IMR-90 (cell line): Measurements from ENCODE around the gene CD2AP. TPM values are rescaled to one million over a fixed set of nuclear protein-coding genes. Genes with fewer than 3 reads are reported as not detected.

Experiments used
- ATAC-seq: fragments of 200-7000 bp; cut with Tn5 transposase; 2 replicates; pipeline ENCODE4 v1.9.1; 2020; ENCODE audit warnings: low read depth, mild to moderate bottlenecking, moderate library complexity
- BruUV-seq: library from RNA; stranded (reverse); fragments of 400-500 nt; replicated peaks from 2 replicates; lab custom pipeline; 2021; lab: Mats Ljungman, UMichigan
- CTCF ChIA-PET: fragments of 300-600 bp; formaldehyde crosslinking; extraction: SDS; loops from one replicate; lab custom pipeline; 2021; ENCODE audit warnings: antibody characterized with exemption; lab: Yijun Ruan, JAX
- POLR2A ChIA-PET: fragments of 300-600 bp; sonication (Branson Sonifier 250); formaldehyde crosslinking; loops from one replicate; lab custom pipeline; 2022; ENCODE audit warnings: antibody characterized with exemption; ENCODE audit not compliant: unreplicated experiment; lab: Charles Lee
- DNase-seq: peaks from one replicate; pipeline ENCODE4 v3.0.0; 2013
- H2AFZ ChIP-seq: replicated peaks from 2 replicates; pipeline ENCODE3; 2013; ENCODE audit warnings: low read length, mild to moderate bottlenecking; ENCODE audit not compliant: poor library complexity
- H2AK5ac ChIP-seq: 2 replicates; pipeline ENCODE4 v1.6.1; 2013; ENCODE audit warnings: low read depth, low read length, inconsistent platforms
- H2AK9ac ChIP-seq: replicated peaks from 2 replicates; pipeline ENCODE3; 2013; ENCODE audit warnings: mild to moderate bottlenecking, low read depth, low read length, moderate library complexity; ENCODE audit not compliant: poor library complexity
- H2BK120ac ChIP-seq: 2 replicates; pipeline ENCODE4 v1.6.1; 2013; ENCODE audit warnings: low read depth, low read length, inconsistent platforms
- H2BK15ac ChIP-seq: 3 replicates; pipeline ENCODE4 v1.6.1; 2013; ENCODE audit warnings: low read depth, low read length, inconsistent platforms
- H2BK20ac ChIP-seq: 2 replicates; pipeline ENCODE4 v1.6.1; 2013; ENCODE audit warnings: low read depth, mild to moderate bottlenecking, inconsistent platforms, low read length, moderate library complexity
- H2BK5ac ChIP-seq: 2 replicates; pipeline ENCODE4 v1.6.1; 2013; ENCODE audit warnings: mild to moderate bottlenecking, low read depth, low read length, inconsistent platforms; ENCODE audit not compliant: poor library complexity, severe bottlenecking
- H3K14ac ChIP-seq: replicated peaks from 2 replicates; pipeline ENCODE4 v1.6.1; 2013; ENCODE audit warnings: low read depth, low read length, inconsistent platforms
- H3K18ac ChIP-seq: 2 replicates; pipeline ENCODE4 v1.6.1; 2013; ENCODE audit warnings: low read depth, low read length, control low read depth
- H3K23ac ChIP-seq: 2 replicates; pipeline ENCODE4 v1.6.1; 2013; ENCODE audit warnings: low read depth, low read length, inconsistent platforms
- H3K27ac ChIP-seq: 2 replicates; pipeline ENCODE4 v1.5.1; 2013; ENCODE audit warnings: mild to moderate bottlenecking, control low read depth, low read length; ENCODE audit not compliant: insufficient read depth
- H3K27me3 ChIP-seq: 2 replicates; pipeline ENCODE4 v1.6.1; 2013; ENCODE audit warnings: low read length; ENCODE audit not compliant: control insufficient read depth, insufficient read depth
- H3K36me3 ChIP-seq: 2 replicates; pipeline ENCODE4 v1.6.1; 2013; ENCODE audit warnings: low read length, mixed read lengths; ENCODE audit not compliant: control insufficient read depth, insufficient read depth
- H3K4ac ChIP-seq: 2 replicates; pipeline ENCODE4 v1.6.1; 2013; ENCODE audit warnings: low read depth, low read length, inconsistent platforms
- H3K4me1 ChIP-seq: 2 replicates; pipeline ENCODE4 v1.6.1; 2013; ENCODE audit warnings: low read length, mixed read lengths; ENCODE audit not compliant: control insufficient read depth, insufficient read depth
- H3K4me2 ChIP-seq: 2 replicates; pipeline ENCODE4 v1.6.1; 2013; ENCODE audit warnings: low read depth, mild to moderate bottlenecking, control low read depth, low read length, moderate library complexity
- H3K4me3 ChIP-seq: 2 replicates; pipeline ENCODE4 v1.5.1; 2013; ENCODE audit warnings: low read depth, mild to moderate bottlenecking, control low read depth, low read length, moderate library complexity; ENCODE audit not compliant: insufficient read depth
- H3K56ac ChIP-seq: 2 replicates; pipeline ENCODE4 v1.6.1; 2013; ENCODE audit warnings: low read length, inconsistent platforms; ENCODE audit not compliant: insufficient read depth; ENCODE audit errors: extremely low read depth
- H3K79me1 ChIP-seq, 2 experiments: 2 replicates each; pipeline ENCODE4 v1.6.1; 2013; ENCODE audit warnings: low read length in 2 of 2, inconsistent platforms in 1 of 2, low read depth in 1 of 2
- H3K9ac ChIP-seq: 2 replicates; pipeline ENCODE4 v1.6.1; 2013; ENCODE audit warnings: low read depth, low read length, control low read depth
- H3K9me1 ChIP-seq: 2 replicates; pipeline ENCODE4 v1.6.1; 2013; ENCODE audit warnings: low read length, inconsistent platforms; ENCODE audit not compliant: insufficient read depth
- H3K9me3 ChIP-seq: 2 replicates; pipeline ENCODE4 v1.6.1; 2013; ENCODE audit warnings: low read length; ENCODE audit not compliant: control insufficient read depth, insufficient read depth
- H4K20me1 ChIP-seq: 2 replicates; pipeline ENCODE4 v1.6.1; 2013; ENCODE audit warnings: low read length, inconsistent platforms; ENCODE audit not compliant: insufficient read depth
- H4K5ac ChIP-seq: 2 replicates; pipeline ENCODE4 v1.6.1; 2013; ENCODE audit warnings: mild to moderate bottlenecking, low read depth, low read length, control low read depth
- H4K8ac ChIP-seq, 2 experiments: 2 replicates each; pipeline ENCODE4 v1.6.1; 2013; ENCODE audit warnings: low read depth in 2 of 2, low read length in 2 of 2, control low read depth in 1 of 2, inconsistent platforms in 1 of 2
- H4K91ac ChIP-seq: 2 replicates; pipeline ENCODE4 v1.6.1; 2013; ENCODE audit warnings: low read depth, low read length, inconsistent platforms; ENCODE audit not compliant: insufficient read depth
- CEBPB ChIP-seq: IDR thresholded peaks from 2 replicates; pipeline ENCODE4 v1.6.1; 2012; ENCODE audit warnings: low read depth, low read length, improper control_type of control experiment
- CHD1 ChIP-seq: IDR thresholded peaks from 2 replicates; pipeline ENCODE4 v1.6.1; 2012; ENCODE audit warnings: low read depth, low read length, improper control_type of control experiment
- CTCF ChIP-seq: conservative IDR thresholded peaks from 2 replicates; pipeline ENCODE4 v1.5.1; 2012; ENCODE audit warnings: mild to moderate bottlenecking, low read depth, low read length, improper control_type of control experiment
- FOS ChIP-seq: fragments of 150-350 bp; IDR thresholded peaks from 2 replicates; pipeline ENCODE4 v1.6.1; 2016; ENCODE audit warnings: low read depth, low read length
- MAFK ChIP-seq: IDR thresholded peaks from 2 replicates; pipeline ENCODE4 v1.6.1; 2012; ENCODE audit warnings: low read depth, low read length, improper control_type of control experiment
- MAZ ChIP-seq: IDR thresholded peaks from 2 replicates; pipeline ENCODE4 v1.6.1; 2012; ENCODE audit warnings: low read depth, mild to moderate bottlenecking, low read length, improper control_type of control experiment, moderate library complexity, borderline replicate concordance
- MXI1 ChIP-seq: IDR thresholded peaks from 2 replicates; pipeline ENCODE4 v1.6.1; 2012; ENCODE audit warnings: low read depth, mild to moderate bottlenecking, low read length, moderate library complexity, borderline replicate concordance
- NFE2L2 ChIP-seq: fragments of 150-350 bp; IDR thresholded peaks from 2 replicates; pipeline ENCODE4 v1.6.1; 2016; ENCODE audit warnings: low read depth, mild to moderate bottlenecking, low read length
- POLR2A ChIP-seq: IDR thresholded peaks from 2 replicates; pipeline ENCODE4 v1.6.1; 2012; ENCODE audit warnings: mild to moderate bottlenecking, low read depth, low read length
- RAD21 ChIP-seq: IDR thresholded peaks from 2 replicates; pipeline ENCODE4 v1.6.1; 2012; ENCODE audit warnings: low read length, improper control_type of control experiment
- RFX5 ChIP-seq: IDR thresholded peaks from 2 replicates; pipeline ENCODE4 v1.8.0; 2012; ENCODE audit warnings: low read depth, mild to moderate bottlenecking, low read length, moderate library complexity
- SMC3 ChIP-seq: fragments of 150-350 bp; IDR thresholded peaks from 2 replicates; pipeline ENCODE4 v1.6.1; 2016; ENCODE audit warnings: low read depth, mild to moderate bottlenecking, antibody characterized with exemption, low read length, moderate library complexity
- USF2 ChIP-seq: fragments of 150-350 bp; IDR thresholded peaks from 2 replicates; pipeline ENCODE4 v1.6.1; 2017; ENCODE audit warnings: mild to moderate bottlenecking, antibody characterized with exemption, low read length, low read depth
- WGBS, 2 experiments: methylation state at CpG; one replicate each; pipeline versions ENCODE4 v1.1.5 to v1.1.7; 2013; ENCODE audit warnings: missing lambda C conversion rate in 2 of 2; ENCODE audit not compliant: insufficient read length in 1 of 2; ENCODE audit errors: extremely low coverage in 2 of 2; 5-methylcytosine and 5-hydroxymethylcytosine counted together
- dilution Hi-C: fragments of 300-500 bp; cut with HindIII; formaldehyde crosslinking; loops from one replicate; pipeline ENCODE4 v1.14.3; 2018; ENCODE audit warnings: low sequenced_read_pairs; ENCODE audit not compliant: unreplicated experiment
- in situ Hi-C: fragments of 300-500 bp; cut with MboI; formaldehyde crosslinking; loops from 3 replicates; pipeline ENCODE4 v1.14.3; 2019; ENCODE audit warnings: low sequenced_read_pairs, inconsistent platforms, mixed read lengths
- intact Hi-C: fragments of 100-400 bp; cut with micrococcal nuclease; formaldehyde crosslinking; loops from 2 replicates; pipeline ENCODE4 v1.10.0; 2022
- polyA plus RNA-seq, 3 experiments: library from polyadenylated mRNA; depleted of rRNA; stranded (reverse); fragments of >200 nt; gene quantifications; 2 replicates each; pipeline ENCODE4 v1.2.3, GENCODE V29; 2012; ENCODE audit warnings: low replicate concordance in 1 of 3
- total RNA-seq: library from RNA; depleted of rRNA; stranded (reverse); fragments of >200 nt; gene quantifications from 2 replicates; pipeline ENCODE4 v1.2.3, GENCODE V29; 2012

The CD2AP gene
- total and polyA plus RNA-seq, 2 of the 4 experiments (the other 2 are of a cell fraction): 5.3 to 7.5 TPM

GRCh38 chr6:47654255-47654654 is 176.7 kb downstream of the CD2AP start:
- Histone ChIP-seq H3K4me3 (no peak overlapping the region), H3K36me3 (no peaks in the 10 kb centered on the region), H3K18ac (no peak overlapping the region), H2BK120ac (no peak overlapping the region), H4K91ac (no peak overlapping the region), H3K14ac (no peak overlapping the region), H2BK15ac (no peak overlapping the region), H3K9ac (no peak overlapping the region), H2AK9ac (no peak overlapping the region), H2BK20ac (no peak overlapping the region), H4K20me1 (no peaks in the 10 kb centered on the region), H3K4me1 (no peaks in the 10 kb centered on the region), H4K8ac (no peak overlapping the region), H3K23ac (no peak overlapping the region), H2AK5ac (no peak overlapping the region), H3K27ac (no peak overlapping the region), H3K9me3 (no peaks in the 10 kb centered on the region), H3K4me2 (no peak overlapping the region), H2BK5ac (no peak overlapping the region), H3K79me1 (no peaks in the 10 kb centered on the region), H2AFZ (no peak overlapping the region), H3K27me3 (no peaks in the 10 kb centered on the region; the same call in 1 of the 2 replicates), H3K56ac (no peak overlapping the region), H3K9me1 (no peaks in the 10 kb centered on the region), H3K4ac (no peak overlapping the region), H4K5ac (no peak overlapping the region)
- in situ Hi-C loops: no loop called here
- intact Hi-C loops: no loop called here
- POLR2A ChIA-PET: no interaction called here
- CTCF ChIA-PET: interaction anchor here (1.2 kb wide), 1 partner anchor 1755 kb away, joined by 3 read pairs; no protein-coding TSS in a partner anchor
- ATAC-seq (no peak), DNase-seq (no peak)
- TF ChIP-seq CHD1: no peak
- TF ChIP-seq FOS: no peak
- no peak for TF ChIP-seq MXI1
- no peak for TF ChIP-seq USF2
- TF ChIP-seq MAZ: no peak
- no peak for TF ChIP-seq POLR2A
- no peak for TF ChIP-seq RFX5
- TF ChIP-seq RAD21: no peak
- TF ChIP-seq NFE2L2: no peak
- no peak for TF ChIP-seq CEBPB
- no peak for TF ChIP-seq CTCF
- no peak for TF ChIP-seq MAFK
- TF ChIP-seq SMC3: no peak
- dilution Hi-C loops: no loop called here
- no CpG with 5 or more reads among the region's 4 CpGs for WGBS, 2 experiments
- BruUV-seq: no TSS peak
